HepG2 (cell line): Measurements from ENCODE around the gene CDK5RAP1. TPM values are rescaled to one million over a fixed set of nuclear protein-coding genes. Genes with fewer than 3 reads are reported as not detected.

ENCODE experiments used
- ATAC-seq: fragments of 200-7000 bp; cut with Tn5 transposase; 3 replicates; pipeline ENCODE4 v1.9.1; 2020; ENCODE audit warnings: mild to moderate bottlenecking, moderate library complexity
- BruUV-seq: library from RNA; stranded (reverse); fragments of 400-500 nt; replicated peaks from 2 replicates; lab custom pipeline; 2021; lab: Mats Ljungman, UMichigan
- CTCF ChIA-PET: fragments of 300-600 bp; formaldehyde crosslinking; extraction: SDS; loops from one replicate; lab custom pipeline; 2021; ENCODE audit warnings: low total read pairs, inconsistent platforms, low intra/inter-chr PET ratio; lab: Yijun Ruan, JAX
- POLR2A ChIA-PET: fragments of 350-600 bp; sonication (Branson Sonifier 250); formaldehyde crosslinking; loops from one replicate; lab custom pipeline; 2020; ENCODE audit warnings: antibody characterized with exemption, inconsistent platforms; lab: Yijun Ruan, JAX
- DNase-seq: peaks from one replicate; pipeline ENCODE4 v3.0.0-alpha.2; 2015; ENCODE audit warnings: low spot score
- FAIRE-seq: peaks from 3 replicates; lab custom pipeline; 2011; peaks lifted over from hg19 to GRCh38; lab: Jason Lieb, UNC
- H2AFZ ChIP-seq: one replicate; pipeline ENCODE4 v1.6.1; 2011; ENCODE audit warnings: low read length, inconsistent platforms
- H3K27ac ChIP-seq: fragments of 300-600 bp; 3 replicates; pipeline ENCODE4 v1.8.0; 2011; ENCODE audit warnings: mixed run types, mild to moderate bottlenecking, mixed read lengths, low read length, inconsistent platforms; ENCODE audit not compliant: insufficient read depth; ENCODE audit errors: extremely low read length
- H3K27me3 ChIP-seq, 2 experiments: fragments of 200-600 bp in 1 of 2; 2 replicates in 1 of 2; 3 replicates in 1 of 2; pipeline versions ENCODE4 v1.6.0 to v1.8.0; 2011; ENCODE audit warnings: low read length in 2 of 2, mild to moderate bottlenecking in 2 of 2, moderate library complexity in 2 of 2, inconsistent platforms in 1 of 2; ENCODE audit not compliant: insufficient read depth in 2 of 2, control insufficient read depth in 1 of 2
- H3K36me3 ChIP-seq, 2 experiments: fragments of 200-600 bp in 1 of 2; replicated peaks in 1 of 2; 2 replicates in 1 of 2; 3 replicates in 1 of 2; pipeline versions ENCODE4 v1.5.1 to v1.8.0; 2011; ENCODE audit warnings: low read length in 2 of 2, inconsistent platforms in 1 of 2; ENCODE audit not compliant: insufficient read depth in 2 of 2, control insufficient read depth in 1 of 2
- H3K4me1 ChIP-seq: 2 replicates; pipeline ENCODE4 v1.5.1; 2012; ENCODE audit warnings: low read length, inconsistent platforms; ENCODE audit not compliant: insufficient read depth
- H3K4me2 ChIP-seq: 2 replicates; pipeline ENCODE4 v1.6.0; 2011; ENCODE audit warnings: low read depth, low read length, inconsistent platforms
- H3K4me3 ChIP-seq, 3 experiments: fragments of 200-600 bp in 1 of 3; sonication (generic), shearing (Covaris generic) in 1 of 3; replicated peaks in 1 of 3; 2 replicates each; pipeline ENCODE4 v1.5.1; 2011 to 2016; ENCODE audit warnings: low read length in 3 of 3, inconsistent platforms in 2 of 3, low read depth in 2 of 3, mild to moderate bottlenecking in 2 of 3, control low read depth in 1 of 3, mixed read lengths in 1 of 3; ENCODE audit not compliant: insufficient read depth in 1 of 3
- H3K79me2 ChIP-seq: one replicate; pipeline ENCODE4 v1.6.1; 2011; ENCODE audit warnings: low read length, inconsistent platforms; ENCODE audit not compliant: insufficient read depth
- H3K9ac ChIP-seq: 2 replicates; pipeline ENCODE4 v1.6.0; 2011; ENCODE audit warnings: mild to moderate bottlenecking, low read depth, low read length, inconsistent platforms; ENCODE audit not compliant: insufficient read depth
- H3K9me3 ChIP-seq: 2 replicates; pipeline ENCODE4 v1.5.1; 2012; ENCODE audit warnings: mild to moderate bottlenecking, low read length
- H4K20me1 ChIP-seq: 2 replicates; pipeline ENCODE4 v1.6.0; 2011; ENCODE audit warnings: inconsistent platforms, mild to moderate bottlenecking, low read length, moderate library complexity; ENCODE audit not compliant: insufficient read depth
- NFE2L2 ChIP-seq: fragments of 150-350 bp; IDR thresholded peaks from 2 replicates; pipeline ENCODE4 v1.6.1; 2014; ENCODE audit warnings: low read length
- PAWR ChIP-seq: sonication (generic); formaldehyde crosslinking; IDR thresholded peaks from 2 replicates; pipeline ENCODE4 v1.4.0; 2020; ENCODE audit warnings: missing genetic modification reagents, mild to moderate bottlenecking, borderline replicate concordance
- SOX13 ChIP-seq, 3 experiments: fragments of 450-650 bp in 1 of 3; sonication (generic) in 1 of 3; formaldehyde crosslinking in 1 of 3; IDR thresholded peaks in 2 of 3; conservative IDR thresholded peaks in 1 of 3; 2 replicates each; pipeline versions ENCODE4 v1.5.0 to v1.6.1; 2016 to 2020; ENCODE audit warnings: antibody characterized with exemption in 1 of 3, mild to moderate bottlenecking in 1 of 3, missing compliant biosample characterization in 1 of 3, missing genetic modification reagents in 1 of 3, moderate library complexity in 1 of 3
- ZNF629 ChIP-seq: sonication (generic); formaldehyde crosslinking; conservative IDR thresholded peaks from 2 replicates; pipeline ENCODE4 v1.5.0; 2020; ENCODE audit warnings: missing genetic modification reagents
- WGBS: methylation state at CpG from one replicate; pipeline ENCODE4 v1.1.6; 2017; ENCODE audit warnings: low lambda C conversion rate; 5-methylcytosine and 5-hydroxymethylcytosine counted together
- in situ Hi-C: cut with HindIII; loops from 2 replicates; pipeline ENCODE4 v1.10.0; 2017; ENCODE audit warnings: low pct_unique_long_range_greater_than_20kb; ENCODE audit not compliant: extremely low pct_ligation_motif_present
- intact Hi-C: fragments of 100-400 bp; cut with micrococcal nuclease; formaldehyde crosslinking; loops from one replicate; pipeline ENCODE4 v1.10.0; 2022; ENCODE audit not compliant: unreplicated experiment
- polyA plus RNA-seq, 8 experiments: library from polyadenylated mRNA; depleted of rRNA in 3 of 8; stranded (reverse) in 7 of 8; unstranded in 1 of 8; fragments of >200 nt; fragmentation: Illumina TruSeq in 4 of 8; extraction: Trizol in 4 of 8; gene quantifications; 2 replicates each; pipeline versions ENCODE4 v1.2.1 to v1.2.3, GENCODE V29; 2011 to 2016; ENCODE audit warnings: low read depth in 4 of 8, missing spikeins in 1 of 8, mixed read lengths in 1 of 8; ENCODE audit not compliant: insufficient read depth in 1 of 8
- total RNA-seq, 5 experiments: library from RNA; depleted of rRNA; stranded (reverse); fragments of >200 nt; fragmentation: Illumina TruSeq; extraction: Trizol; gene quantifications; 2 replicates each; pipeline ENCODE4 v1.2.3, GENCODE V29; 2016; ENCODE audit warnings: low read depth in 1 of 5
- TF ChIP-seq, protein P1 (sequence below): sonication (generic); formaldehyde crosslinking; IDR thresholded peaks from 2 replicates; pipeline ENCODE4 v1.8.1; 2023; ENCODE audit warnings: missing genetic modification reagents, mild to moderate bottlenecking, borderline replicate concordance
- TF ChIP-seq, protein P2 (sequence below): sonication (generic); formaldehyde crosslinking; IDR thresholded peaks from 2 replicates; pipeline ENCODE4 v1.5.1; 2020; ENCODE audit warnings: missing genetic modification reagents, mild to moderate bottlenecking, borderline replicate concordance
- TF ChIP-seq, protein P3 (sequence below): sonication (generic); formaldehyde crosslinking; IDR thresholded peaks from 2 replicates; pipeline ENCODE4 v1.4.0; 2020; ENCODE audit warnings: mild to moderate bottlenecking, missing genetic modification reagents

Gene CDK5RAP1
- total and polyA plus RNA-seq, 2 of the 13 experiments (the other 11 are each of a cell fraction or from before 2014, with no cell fraction given): 53.6 to 98.2 TPM

DNA sequence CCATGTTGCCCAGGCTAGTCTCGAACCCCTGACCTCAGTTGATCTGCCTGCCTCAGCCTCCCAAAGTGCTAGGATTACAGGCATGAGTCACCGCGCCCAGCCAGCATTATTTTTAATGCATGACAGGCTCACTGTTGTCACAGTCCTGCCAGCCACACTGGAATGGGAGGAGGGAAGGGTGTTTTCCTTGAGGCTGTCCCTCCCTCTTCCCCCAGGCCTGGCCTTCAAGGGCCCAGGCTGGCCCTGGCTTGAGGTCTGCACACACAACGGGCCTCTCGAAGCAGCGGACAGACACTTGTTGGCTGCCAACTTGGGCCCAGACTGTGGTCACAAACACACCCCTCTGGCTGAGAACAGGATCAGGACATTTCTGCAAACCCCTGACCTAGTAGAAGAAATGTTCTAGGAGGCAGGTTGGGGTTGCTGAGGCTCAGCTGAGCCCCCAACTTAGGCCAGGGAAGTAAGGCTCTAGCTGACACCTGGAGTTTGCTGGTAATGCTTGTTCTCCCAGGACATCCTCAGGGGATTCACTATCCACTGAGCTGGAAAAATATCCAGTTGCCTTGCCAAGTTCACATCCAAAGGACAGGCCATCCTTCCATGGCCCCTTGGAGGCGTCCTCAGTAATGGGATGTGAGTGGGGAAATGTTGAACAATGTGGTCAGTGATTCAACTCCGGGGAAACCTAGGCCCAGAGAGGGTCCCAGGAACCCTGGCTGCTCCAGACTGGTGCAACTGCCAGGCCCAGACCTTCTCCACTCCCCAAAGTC, 32.3 kb upstream of the CDK5RAP1 start (continued):
- no peak for TF ChIP-seq ZNF629 (CRISPR knock-in tag)
- TF ChIP-seq, protein P1, sequence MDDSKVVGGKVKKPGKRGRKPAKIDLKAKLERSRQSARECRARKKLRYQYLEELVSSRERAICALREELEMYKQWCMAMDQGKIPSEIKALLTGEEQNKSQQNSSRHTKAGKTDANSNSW (CRISPR knock-in tag): 0 out of 2 replicates have a peak, but pooled peaks have one; percentile 37
- TF ChIP-seq, protein P2, sequence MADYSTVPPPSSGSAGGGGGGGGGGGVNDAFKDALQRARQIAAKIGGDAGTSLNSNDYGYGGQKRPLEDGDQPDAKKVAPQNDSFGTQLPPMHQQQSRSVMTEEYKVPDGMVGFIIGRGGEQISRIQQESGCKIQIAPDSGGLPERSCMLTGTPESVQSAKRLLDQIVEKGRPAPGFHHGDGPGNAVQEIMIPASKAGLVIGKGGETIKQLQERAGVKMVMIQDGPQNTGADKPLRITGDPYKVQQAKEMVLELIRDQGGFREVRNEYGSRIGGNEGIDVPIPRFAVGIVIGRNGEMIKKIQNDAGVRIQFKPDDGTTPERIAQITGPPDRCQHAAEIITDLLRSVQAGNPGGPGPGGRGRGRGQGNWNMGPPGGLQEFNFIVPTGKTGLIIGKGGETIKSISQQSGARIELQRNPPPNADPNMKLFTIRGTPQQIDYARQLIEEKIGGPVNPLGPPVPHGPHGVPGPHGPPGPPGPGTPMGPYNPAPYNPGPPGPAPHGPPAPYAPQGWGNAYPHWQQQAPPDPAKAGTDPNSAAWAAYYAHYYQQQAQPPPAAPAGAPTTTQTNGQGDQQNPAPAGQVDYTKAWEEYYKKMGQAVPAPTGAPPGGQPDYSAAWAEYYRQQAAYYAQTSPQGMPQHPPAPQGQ (CRISPR knock-in tag): no peak

DNA sequence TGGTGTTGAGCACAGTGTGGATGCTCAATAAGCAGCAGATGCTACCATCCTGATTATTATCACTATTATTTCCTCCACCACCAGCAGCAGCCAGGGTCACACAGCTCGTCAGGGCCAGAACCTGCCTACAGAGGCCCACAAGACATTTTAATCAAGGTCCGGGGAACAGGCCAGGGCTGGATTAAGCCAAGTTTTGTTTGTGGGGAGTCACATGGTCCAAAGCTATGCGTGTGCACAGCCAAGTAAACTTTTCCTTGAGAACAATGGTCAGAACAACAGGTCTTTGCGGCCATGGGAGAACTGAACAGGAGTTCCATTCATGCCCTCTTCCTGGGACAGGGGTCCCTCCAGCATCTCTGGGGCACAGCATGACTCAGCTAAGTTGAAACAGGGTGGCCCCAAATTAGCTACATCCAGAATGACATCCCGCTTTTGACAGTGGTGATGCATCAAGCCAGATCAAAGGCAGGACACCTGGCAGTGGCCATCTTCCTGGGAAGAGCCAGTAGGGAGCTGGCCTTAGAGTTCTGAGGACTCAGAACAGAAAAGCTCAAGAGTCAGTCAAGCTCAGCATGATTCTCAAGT, 30.6 kb upstream of the CDK5RAP1 start:
- Histone ChIP-seq H3K4me3 (no peak overlapping the region), H4K20me1 (no peaks in the 10 kb centered on the region), H3K4me2 (no peak overlapping the region), H3K79me2 (no peaks in the 10 kb centered on the region), H3K4me1 (peaks cover 9% of the 10 kb centered on the region), H3K36me3 (peaks cover 3 to 6% of the 10 kb centered on the region in 2 experiments; a peak in 2 of 5 replicates), H3K9me3 (no peaks in the 10 kb centered on the region), H3K27ac (no peak overlapping the region), H3K9ac (no peak overlapping the region), H2AFZ (no peak overlapping the region), H3K27me3 (no peaks in the 10 kb centered on the region)
- DNase-seq: peak; percentile 42
- CTCF ChIA-PET: no interaction called here
- no peak for ATAC-seq
- intact Hi-C loops: no loop called here
- FAIRE-seq: no peak
- peak; percentile 20; the same call in 1 of the 2 replicates for TF ChIP-seq NFE2L2
- no peak for TF ChIP-seq SOX13 (IDR thresholded peaks at IDR 0.05)
- peak in 1 of 2 experiments; percentile 35; a peak in 1 of 4 replicates for TF ChIP-seq SOX13 (CRISPR knock-in tag; conservative IDR thresholded peaks at IDR 0.05 in 1 of 2, IDR thresholded peaks at IDR 0.05 in 1 of 2)
- 0 out of 2 replicates have a peak, but pooled peaks have one; percentile 38 for TF ChIP-seq PAWR
- TF ChIP-seq, protein P3, sequence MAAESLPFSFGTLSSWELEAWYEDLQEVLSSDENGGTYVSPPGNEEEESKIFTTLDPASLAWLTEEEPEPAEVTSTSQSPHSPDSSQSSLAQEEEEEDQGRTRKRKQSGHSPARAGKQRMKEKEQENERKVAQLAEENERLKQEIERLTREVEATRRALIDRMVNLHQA (CRISPR knock-in tag): no peak
- WGBS: 78% methylated on average over 5 of the region's 5 CpGs
- no TSS peak for BruUV-seq
- in situ Hi-C loops: no loop called here
- POLR2A ChIA-PET: interaction anchor here (1.5 kb wide), 1 partner anchor 11 kb away, joined by 8 read pairs; the partner anchor contains the start of gene SNTA1
